Glutamatergic neuron (in vitro differentiated cells): ENCODE results near the gene MED12L. TPM values are rescaled to one million over a fixed set of nuclear protein-coding genes. Genes with fewer than 3 reads are reported as not detected.

Experiments
- DNase-seq: peaks from one replicate; pipeline ENCODE4 v3.0.0; 2022
- H3K27ac Mint-ChIP-seq: one replicate; pipeline ENCODE4 v1.8.0; 2020; ENCODE audit warnings: mild to moderate bottlenecking, mixed read lengths, inconsistent platforms; ENCODE audit not compliant: unreplicated experiment
- H3K27me3 Mint-ChIP-seq: one replicate; pipeline ENCODE4 v1.8.0; 2020; ENCODE audit warnings: mild to moderate bottlenecking, moderate library complexity, mixed read lengths, inconsistent platforms; ENCODE audit not compliant: unreplicated experiment
- H3K36me3 Mint-ChIP-seq: one replicate; pipeline ENCODE4 v1.8.0; 2020; ENCODE audit warnings: mild to moderate bottlenecking, mixed read lengths, inconsistent platforms; ENCODE audit not compliant: unreplicated experiment
- H3K4me1 Mint-ChIP-seq: one replicate; pipeline ENCODE4 v1.8.0; 2020; ENCODE audit warnings: mild to moderate bottlenecking, low read depth, mixed read lengths, inconsistent platforms; ENCODE audit not compliant: unreplicated experiment
- H3K4me3 Mint-ChIP-seq: one replicate; pipeline ENCODE4 v1.8.0; 2020; ENCODE audit warnings: mild to moderate bottlenecking, mixed read lengths, inconsistent platforms; ENCODE audit not compliant: unreplicated experiment
- H3K9me3 Mint-ChIP-seq: one replicate; pipeline ENCODE4 v1.8.0; 2020; ENCODE audit warnings: mild to moderate bottlenecking, moderate library complexity, mixed read lengths, inconsistent platforms; ENCODE audit not compliant: unreplicated experiment
- total RNA-seq: library from RNA; stranded (reverse); fragmentation: NEBNext Ultra II Directional; extraction: Animal tissue kit (Norgen Biotek cat#: 25700); gene quantifications from one replicate; pipeline ENCODE4 v1.2.1, GENCODE V29; 2021; ENCODE audit not compliant: unreplicated experiment
- TF ChIP-seq, protein P1 (sequence below): fragments of 200-600 bp; sonication (generic); IDR thresholded peaks from one replicate; pipeline ENCODE4 v1.5.0; 2021; ENCODE audit not compliant: partially characterized antibody, unreplicated experiment

The MED12L gene
- total RNA-seq, 1 donor from 2014 or later: 7.8 TPM

DNA sequence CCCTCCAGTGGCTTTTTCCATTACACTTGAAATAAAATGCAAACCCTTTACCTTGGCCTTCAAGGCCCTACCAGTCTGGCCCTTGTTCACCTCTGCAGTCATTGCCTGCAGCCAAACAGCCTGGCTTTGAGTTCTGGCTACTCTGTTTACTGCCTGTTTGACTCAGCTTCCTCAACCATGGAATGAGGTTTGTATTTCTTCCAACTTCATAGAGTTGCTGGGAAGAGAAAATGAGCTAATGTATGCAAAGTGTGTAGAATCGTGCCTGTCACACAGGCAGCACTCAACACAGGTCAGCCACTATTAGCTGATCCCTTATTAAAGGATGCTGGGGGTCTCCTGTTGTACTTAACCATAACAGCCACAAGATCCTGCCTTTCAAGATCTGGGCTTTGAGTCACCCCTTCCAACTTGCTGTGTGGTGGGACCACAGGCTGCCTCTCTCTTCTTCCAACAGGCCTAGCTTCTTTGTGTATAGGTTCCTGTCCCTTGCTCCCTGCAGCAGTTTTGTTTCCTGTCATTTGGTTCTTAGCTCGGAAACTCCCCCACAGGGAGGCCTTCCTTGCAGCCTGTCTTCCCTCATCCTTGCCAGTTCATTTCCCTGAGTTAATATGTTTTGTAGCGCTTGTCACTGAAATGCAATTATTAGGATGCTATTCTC is 6.4 kb downstream of the MED12L start:
- H3K27me3 Mint-ChIP-seq: peaks cover 6% of the 10 kb centered on the region
- no peak for DNase-seq
- H3K27ac Mint-ChIP-seq: no peak overlapping the region
- no peak overlapping the region for H3K4me3 Mint-ChIP-seq
- peaks cover 9% of the 10 kb centered on the region for H3K36me3 Mint-ChIP-seq
- TF ChIP-seq, protein P1, sequence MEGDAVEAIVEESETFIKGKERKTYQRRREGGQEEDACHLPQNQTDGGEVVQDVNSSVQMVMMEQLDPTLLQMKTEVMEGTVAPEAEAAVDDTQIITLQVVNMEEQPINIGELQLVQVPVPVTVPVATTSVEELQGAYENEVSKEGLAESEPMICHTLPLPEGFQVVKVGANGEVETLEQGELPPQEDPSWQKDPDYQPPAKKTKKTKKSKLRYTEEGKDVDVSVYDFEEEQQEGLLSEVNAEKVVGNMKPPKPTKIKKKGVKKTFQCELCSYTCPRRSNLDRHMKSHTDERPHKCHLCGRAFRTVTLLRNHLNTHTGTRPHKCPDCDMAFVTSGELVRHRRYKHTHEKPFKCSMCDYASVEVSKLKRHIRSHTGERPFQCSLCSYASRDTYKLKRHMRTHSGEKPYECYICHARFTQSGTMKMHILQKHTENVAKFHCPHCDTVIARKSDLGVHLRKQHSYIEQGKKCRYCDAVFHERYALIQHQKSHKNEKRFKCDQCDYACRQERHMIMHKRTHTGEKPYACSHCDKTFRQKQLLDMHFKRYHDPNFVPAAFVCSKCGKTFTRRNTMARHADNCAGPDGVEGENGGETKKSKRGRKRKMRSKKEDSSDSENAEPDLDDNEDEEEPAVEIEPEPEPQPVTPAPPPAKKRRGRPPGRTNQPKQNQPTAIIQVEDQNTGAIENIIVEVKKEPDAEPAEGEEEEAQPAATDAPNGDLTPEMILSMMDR: no peak
- H3K9me3 Mint-ChIP-seq: peaks cover 4% of the 10 kb centered on the region
- H3K4me1 Mint-ChIP-seq: peaks cover 2% of the 10 kb centered on the region

DNA sequence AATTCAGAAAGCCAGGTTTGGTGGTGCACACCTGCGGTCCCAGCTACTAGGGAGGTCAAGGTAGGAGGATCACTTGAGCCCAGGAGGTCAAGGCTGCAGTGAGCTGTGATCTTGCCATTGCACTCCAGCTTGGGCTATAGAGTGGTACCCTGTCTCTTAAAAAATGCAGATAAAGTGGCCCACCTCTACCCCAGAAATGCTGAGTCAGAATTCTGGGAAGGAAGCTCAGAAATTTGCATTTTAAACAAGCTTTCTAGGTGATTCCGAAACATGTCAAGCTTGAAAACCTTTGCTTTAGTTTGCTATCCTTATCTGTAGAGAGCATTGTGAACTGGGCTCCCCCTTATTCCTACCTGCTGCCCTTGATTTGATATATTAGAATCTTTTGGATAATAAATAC is 7.7 kb downstream of the MED12L start:
- TF ChIP-seq, protein P1: no peak
- peaks cover 9% of the 10 kb centered on the region for H3K36me3 Mint-ChIP-seq
- H3K4me1 Mint-ChIP-seq: no peaks in the 10 kb centered on the region
- DNase-seq: no peak
- peaks cover 3% of the 10 kb centered on the region for H3K9me3 Mint-ChIP-seq
- no peak overlapping the region for H3K4me3 Mint-ChIP-seq
- H3K27me3 Mint-ChIP-seq: peaks cover 4% of the 10 kb centered on the region
- H3K27ac Mint-ChIP-seq: no peak overlapping the region

DNA sequence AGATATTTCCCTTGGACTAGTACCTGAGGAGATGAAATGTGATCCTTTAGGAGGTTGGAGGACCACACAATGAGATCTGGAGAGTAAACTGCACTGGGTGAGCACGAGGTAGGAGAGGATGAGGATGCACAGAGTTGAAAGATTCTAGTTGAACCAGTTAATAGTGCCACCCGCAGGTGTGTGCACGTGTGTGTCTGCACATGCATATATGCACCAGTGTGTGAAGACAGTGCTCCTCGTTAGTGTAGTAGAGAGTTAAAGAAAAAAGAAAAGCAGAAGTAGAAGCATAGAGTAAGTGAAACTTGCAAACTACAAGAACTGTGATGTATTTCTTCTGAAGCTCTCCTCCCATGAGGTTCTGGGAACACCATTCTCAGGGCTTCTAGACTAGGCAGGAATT is 8.4 kb downstream of the MED12L start:
- TF ChIP-seq, protein P1: no peak

DNA sequence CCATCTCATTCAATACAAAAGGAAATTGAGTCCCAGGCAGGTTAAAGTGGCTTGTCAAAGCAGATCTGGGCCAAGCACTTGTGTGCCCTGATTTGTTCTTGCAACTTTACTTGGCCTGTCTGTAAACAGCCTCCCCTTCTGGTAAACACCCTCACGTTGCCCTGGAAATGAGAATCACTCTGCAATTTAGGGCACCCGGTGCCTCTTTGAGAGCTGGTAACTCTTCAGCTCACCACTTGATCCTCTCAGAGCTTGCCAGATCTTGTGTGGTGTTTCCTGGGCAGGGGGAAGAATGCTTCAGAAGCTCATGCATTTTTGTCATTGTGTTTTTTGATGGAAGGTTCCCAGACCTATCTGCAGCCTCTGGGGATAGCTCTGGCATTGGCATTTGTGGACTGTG is 11.3 kb downstream of the MED12L start:
- H3K9me3 Mint-ChIP-seq: peaks cover 3% of the 10 kb centered on the region
- H3K27ac Mint-ChIP-seq: no peak overlapping the region
- DNase-seq: no peak
- peaks cover 5% of the 10 kb centered on the region for H3K27me3 Mint-ChIP-seq
- no peak overlapping the region for H3K4me3 Mint-ChIP-seq
- peaks cover 9% of the 10 kb centered on the region for H3K36me3 Mint-ChIP-seq
- TF ChIP-seq, protein P1: no peak
- H3K4me1 Mint-ChIP-seq: no peaks in the 10 kb centered on the region

More for the DNA sequence above, 8.4 kb downstream of the MED12L start:
- no peak for DNase-seq
- Mint-ChIP-seq H3K4me3 (no peak overlapping the region), H3K4me1 (no peaks in the 10 kb centered on the region), H3K27me3 (peaks cover 4% of the 10 kb centered on the region), H3K27ac (no peak overlapping the region), H3K36me3 (peaks cover 9% of the 10 kb centered on the region), H3K9me3 (peaks cover 3% of the 10 kb centered on the region)

DNA sequence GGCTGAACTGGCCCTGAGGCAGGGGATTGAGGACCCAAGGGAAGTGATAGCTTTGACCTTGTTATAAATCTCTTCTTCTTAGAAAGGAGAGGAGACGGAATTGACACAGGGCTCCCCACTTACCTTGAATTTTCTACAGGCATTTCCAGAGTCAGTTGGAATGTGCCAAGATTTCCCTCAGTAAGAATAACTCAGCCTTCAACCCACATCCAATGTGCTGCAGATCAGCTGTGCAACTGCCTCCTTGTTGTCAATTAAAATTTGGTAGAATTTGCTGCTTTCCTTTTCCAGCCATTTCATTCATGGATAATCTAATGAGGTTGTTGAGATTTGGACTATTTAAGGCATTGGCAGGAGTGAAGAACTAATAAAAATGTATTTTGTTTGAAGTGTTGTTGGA is 14.6 kb downstream of the MED12L start:
- TF ChIP-seq, protein P1: no peak
- no peak overlapping the region for H3K27ac Mint-ChIP-seq
- peaks cover 5% of the 10 kb centered on the region for H3K36me3 Mint-ChIP-seq
- H3K27me3 Mint-ChIP-seq: peaks cover 2% of the 10 kb centered on the region
- DNase-seq: no peak
- no peak overlapping the region for H3K4me3 Mint-ChIP-seq
- H3K4me1 Mint-ChIP-seq: no peaks in the 10 kb centered on the region
- peaks cover 2% of the 10 kb centered on the region for H3K9me3 Mint-ChIP-seq
